IMR-90 (cell line): ENCODE results near the gene ELFN1. TPM values are rescaled to one million over a fixed set of nuclear protein-coding genes. Genes with fewer than 3 reads are reported as not detected.

Experiments used
- ATAC-seq: fragments of 200-7000 bp; cut with Tn5 transposase; 2 replicates; pipeline ENCODE4 v1.9.1; 2020; ENCODE audit warnings: low read depth, mild to moderate bottlenecking, moderate library complexity
- BruUV-seq: library from RNA; stranded (reverse); fragments of 400-500 nt; replicated peaks from 2 replicates; lab custom pipeline; 2021; lab: Mats Ljungman, UMichigan
- CTCF ChIA-PET: fragments of 300-600 bp; formaldehyde crosslinking; extraction: SDS; loops from one replicate; lab custom pipeline; 2021; ENCODE audit warnings: antibody characterized with exemption; lab: Yijun Ruan, JAX
- POLR2A ChIA-PET: fragments of 300-600 bp; sonication (Branson Sonifier 250); formaldehyde crosslinking; loops from one replicate; lab custom pipeline; 2022; ENCODE audit warnings: antibody characterized with exemption; ENCODE audit not compliant: unreplicated experiment; lab: Charles Lee
- DNase-seq: peaks from one replicate; pipeline ENCODE4 v3.0.0; 2013
- H2AFZ ChIP-seq: replicated peaks from 2 replicates; pipeline ENCODE3; 2013; ENCODE audit warnings: low read length, mild to moderate bottlenecking; ENCODE audit not compliant: poor library complexity
- H2AK5ac ChIP-seq: 2 replicates; pipeline ENCODE4 v1.6.1; 2013; ENCODE audit warnings: low read depth, low read length, inconsistent platforms
- H2AK9ac ChIP-seq: replicated peaks from 2 replicates; pipeline ENCODE3; 2013; ENCODE audit warnings: mild to moderate bottlenecking, low read depth, low read length, moderate library complexity; ENCODE audit not compliant: poor library complexity
- H2BK120ac ChIP-seq: 2 replicates; pipeline ENCODE4 v1.6.1; 2013; ENCODE audit warnings: low read depth, low read length, inconsistent platforms
- H2BK15ac ChIP-seq: 3 replicates; pipeline ENCODE4 v1.6.1; 2013; ENCODE audit warnings: low read depth, low read length, inconsistent platforms
- H2BK20ac ChIP-seq: 2 replicates; pipeline ENCODE4 v1.6.1; 2013; ENCODE audit warnings: low read depth, mild to moderate bottlenecking, inconsistent platforms, low read length, moderate library complexity
- H2BK5ac ChIP-seq: 2 replicates; pipeline ENCODE4 v1.6.1; 2013; ENCODE audit warnings: mild to moderate bottlenecking, low read depth, low read length, inconsistent platforms; ENCODE audit not compliant: poor library complexity, severe bottlenecking
- H3K14ac ChIP-seq: replicated peaks from 2 replicates; pipeline ENCODE4 v1.6.1; 2013; ENCODE audit warnings: low read depth, low read length, inconsistent platforms
- H3K18ac ChIP-seq: 2 replicates; pipeline ENCODE4 v1.6.1; 2013; ENCODE audit warnings: low read depth, low read length, control low read depth
- H3K23ac ChIP-seq: 2 replicates; pipeline ENCODE4 v1.6.1; 2013; ENCODE audit warnings: low read depth, low read length, inconsistent platforms
- H3K27ac ChIP-seq: 2 replicates; pipeline ENCODE4 v1.5.1; 2013; ENCODE audit warnings: mild to moderate bottlenecking, control low read depth, low read length; ENCODE audit not compliant: insufficient read depth
- H3K27me3 ChIP-seq: 2 replicates; pipeline ENCODE4 v1.6.1; 2013; ENCODE audit warnings: low read length; ENCODE audit not compliant: control insufficient read depth, insufficient read depth
- H3K36me3 ChIP-seq: 2 replicates; pipeline ENCODE4 v1.6.1; 2013; ENCODE audit warnings: low read length, mixed read lengths; ENCODE audit not compliant: control insufficient read depth, insufficient read depth
- H3K4ac ChIP-seq: 2 replicates; pipeline ENCODE4 v1.6.1; 2013; ENCODE audit warnings: low read depth, low read length, inconsistent platforms
- H3K4me1 ChIP-seq: 2 replicates; pipeline ENCODE4 v1.6.1; 2013; ENCODE audit warnings: low read length, mixed read lengths; ENCODE audit not compliant: control insufficient read depth, insufficient read depth
- H3K4me2 ChIP-seq: 2 replicates; pipeline ENCODE4 v1.6.1; 2013; ENCODE audit warnings: low read depth, mild to moderate bottlenecking, control low read depth, low read length, moderate library complexity
- H3K4me3 ChIP-seq: 2 replicates; pipeline ENCODE4 v1.5.1; 2013; ENCODE audit warnings: low read depth, mild to moderate bottlenecking, control low read depth, low read length, moderate library complexity; ENCODE audit not compliant: insufficient read depth
- H3K56ac ChIP-seq: 2 replicates; pipeline ENCODE4 v1.6.1; 2013; ENCODE audit warnings: low read length, inconsistent platforms; ENCODE audit not compliant: insufficient read depth; ENCODE audit errors: extremely low read depth
- H3K79me1 ChIP-seq, 2 experiments: 2 replicates each; pipeline ENCODE4 v1.6.1; 2013; ENCODE audit warnings: low read length in 2 of 2, inconsistent platforms in 1 of 2, low read depth in 1 of 2
- H3K9ac ChIP-seq: 2 replicates; pipeline ENCODE4 v1.6.1; 2013; ENCODE audit warnings: low read depth, low read length, control low read depth
- H3K9me1 ChIP-seq: 2 replicates; pipeline ENCODE4 v1.6.1; 2013; ENCODE audit warnings: low read length, inconsistent platforms; ENCODE audit not compliant: insufficient read depth
- H3K9me3 ChIP-seq: 2 replicates; pipeline ENCODE4 v1.6.1; 2013; ENCODE audit warnings: low read length; ENCODE audit not compliant: control insufficient read depth, insufficient read depth
- H4K20me1 ChIP-seq: 2 replicates; pipeline ENCODE4 v1.6.1; 2013; ENCODE audit warnings: low read length, inconsistent platforms; ENCODE audit not compliant: insufficient read depth
- H4K5ac ChIP-seq: 2 replicates; pipeline ENCODE4 v1.6.1; 2013; ENCODE audit warnings: mild to moderate bottlenecking, low read depth, low read length, control low read depth
- H4K8ac ChIP-seq, 2 experiments: 2 replicates each; pipeline ENCODE4 v1.6.1; 2013; ENCODE audit warnings: low read depth in 2 of 2, low read length in 2 of 2, control low read depth in 1 of 2, inconsistent platforms in 1 of 2
- H4K91ac ChIP-seq: 2 replicates; pipeline ENCODE4 v1.6.1; 2013; ENCODE audit warnings: low read depth, low read length, inconsistent platforms; ENCODE audit not compliant: insufficient read depth
- BHLHE40 ChIP-seq: fragments of 150-350 bp; IDR thresholded peaks from 2 replicates; pipeline ENCODE4 v1.6.1; 2016; ENCODE audit warnings: mild to moderate bottlenecking, low read depth, low read length
- CEBPB ChIP-seq: IDR thresholded peaks from 2 replicates; pipeline ENCODE4 v1.6.1; 2012; ENCODE audit warnings: low read depth, low read length, improper control_type of control experiment
- CHD1 ChIP-seq: IDR thresholded peaks from 2 replicates; pipeline ENCODE4 v1.6.1; 2012; ENCODE audit warnings: low read depth, low read length, improper control_type of control experiment
- CTCF ChIP-seq: conservative IDR thresholded peaks from 2 replicates; pipeline ENCODE4 v1.5.1; 2012; ENCODE audit warnings: mild to moderate bottlenecking, low read depth, low read length, improper control_type of control experiment
- FOS ChIP-seq: fragments of 150-350 bp; IDR thresholded peaks from 2 replicates; pipeline ENCODE4 v1.6.1; 2016; ENCODE audit warnings: low read depth, low read length
- MAFK ChIP-seq: IDR thresholded peaks from 2 replicates; pipeline ENCODE4 v1.6.1; 2012; ENCODE audit warnings: low read depth, low read length, improper control_type of control experiment
- MAZ ChIP-seq: IDR thresholded peaks from 2 replicates; pipeline ENCODE4 v1.6.1; 2012; ENCODE audit warnings: low read depth, mild to moderate bottlenecking, low read length, improper control_type of control experiment, moderate library complexity, borderline replicate concordance
- MXI1 ChIP-seq: IDR thresholded peaks from 2 replicates; pipeline ENCODE4 v1.6.1; 2012; ENCODE audit warnings: low read depth, mild to moderate bottlenecking, low read length, moderate library complexity, borderline replicate concordance
- NFE2L2 ChIP-seq: fragments of 150-350 bp; IDR thresholded peaks from 2 replicates; pipeline ENCODE4 v1.6.1; 2016; ENCODE audit warnings: low read depth, mild to moderate bottlenecking, low read length
- POLR2A ChIP-seq: IDR thresholded peaks from 2 replicates; pipeline ENCODE4 v1.6.1; 2012; ENCODE audit warnings: mild to moderate bottlenecking, low read depth, low read length
- RAD21 ChIP-seq: IDR thresholded peaks from 2 replicates; pipeline ENCODE4 v1.6.1; 2012; ENCODE audit warnings: low read length, improper control_type of control experiment
- RFX5 ChIP-seq: IDR thresholded peaks from 2 replicates; pipeline ENCODE4 v1.8.0; 2012; ENCODE audit warnings: low read depth, mild to moderate bottlenecking, low read length, moderate library complexity
- SMC3 ChIP-seq: fragments of 150-350 bp; IDR thresholded peaks from 2 replicates; pipeline ENCODE4 v1.6.1; 2016; ENCODE audit warnings: low read depth, mild to moderate bottlenecking, antibody characterized with exemption, low read length, moderate library complexity
- USF2 ChIP-seq: fragments of 150-350 bp; IDR thresholded peaks from 2 replicates; pipeline ENCODE4 v1.6.1; 2017; ENCODE audit warnings: mild to moderate bottlenecking, antibody characterized with exemption, low read length, low read depth
- WGBS, 2 experiments: methylation state at CpG; one replicate each; pipeline versions ENCODE4 v1.1.5 to v1.1.7; 2013; ENCODE audit warnings: missing lambda C conversion rate in 2 of 2; ENCODE audit not compliant: insufficient read length in 1 of 2; ENCODE audit errors: extremely low coverage in 2 of 2; 5-methylcytosine and 5-hydroxymethylcytosine counted together
- dilution Hi-C: fragments of 300-500 bp; cut with HindIII; formaldehyde crosslinking; loops from one replicate; pipeline ENCODE4 v1.14.3; 2018; ENCODE audit warnings: low sequenced_read_pairs; ENCODE audit not compliant: unreplicated experiment
- in situ Hi-C: fragments of 300-500 bp; cut with MboI; formaldehyde crosslinking; loops from 3 replicates; pipeline ENCODE4 v1.14.3; 2019; ENCODE audit warnings: low sequenced_read_pairs, inconsistent platforms, mixed read lengths
- intact Hi-C: fragments of 100-400 bp; cut with micrococcal nuclease; formaldehyde crosslinking; loops from 2 replicates; pipeline ENCODE4 v1.10.0; 2022
- polyA plus RNA-seq, 3 experiments: library from polyadenylated mRNA; depleted of rRNA; stranded (reverse); fragments of >200 nt; gene quantifications; 2 replicates each; pipeline ENCODE4 v1.2.3, GENCODE V29; 2012; ENCODE audit warnings: low replicate concordance in 1 of 3
- total RNA-seq: library from RNA; depleted of rRNA; stranded (reverse); fragments of >200 nt; gene quantifications from 2 replicates; pipeline ENCODE4 v1.2.3, GENCODE V29; 2012
- TF ChIP-seq, protein P1 (sequence below): fragments of 150-350 bp; IDR thresholded peaks from 2 replicates; pipeline ENCODE4 v1.6.1; 2016; ENCODE audit warnings: low read depth, mild to moderate bottlenecking, low read length, moderate library complexity, borderline replicate concordance

Gene ELFN1
- total and polyA plus RNA-seq, 2 of the 4 experiments (the other 2 are of a cell fraction) = 1.6 to 5.2 TPM

DNA sequence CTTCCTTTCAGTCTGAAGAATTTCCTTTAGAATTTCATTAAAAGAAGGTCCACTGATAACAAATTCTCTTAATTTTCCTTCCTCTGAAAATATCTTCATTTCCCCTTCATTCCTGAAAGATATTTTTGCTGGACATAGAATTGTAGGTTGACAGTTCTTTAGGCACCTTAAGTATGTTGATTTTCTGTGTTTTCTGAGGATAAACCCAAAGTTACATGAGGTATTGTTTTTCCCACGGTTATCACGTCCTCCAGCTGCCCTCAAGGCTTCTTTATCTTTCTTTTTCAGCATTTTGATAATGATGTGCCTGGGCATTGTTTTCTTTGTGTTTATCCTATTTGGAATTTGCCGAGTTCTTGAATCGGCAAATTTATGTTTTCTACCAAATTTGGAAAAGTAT, 105.3 kb downstream of the ELFN1 start:
- Histone ChIP-seq H2AK5ac (no peak overlapping the region), H2BK20ac (no peak overlapping the region), H3K4me1 (no peaks in the 10 kb centered on the region), H3K14ac (no peak overlapping the region), H3K27ac (no peak overlapping the region), H3K79me1 (no peaks in the 10 kb centered on the region), H4K91ac (no peak overlapping the region), H2AK9ac (no peak overlapping the region), H4K5ac (no peak overlapping the region), H2BK15ac (no peak overlapping the region), H3K18ac (no peak overlapping the region), H3K9me1 (no peaks in the 10 kb centered on the region), H2BK5ac (no peak overlapping the region), H3K23ac (no peak overlapping the region), H4K20me1 (no peaks in the 10 kb centered on the region), H3K9ac (no peak overlapping the region), H3K36me3 (no peaks in the 10 kb centered on the region), H3K27me3 (no peaks in the 10 kb centered on the region), H4K8ac (no peak overlapping the region), H3K4ac (no peak overlapping the region), H2BK120ac (no peak overlapping the region), H3K4me3 (no peak overlapping the region), H2AFZ (no peak overlapping the region), H3K56ac (no peak overlapping the region), H3K4me2 (no peak overlapping the region), H3K9me3 (peaks cover 2% of the 10 kb centered on the region; the same call in 1 of the 2 replicates)
- intact Hi-C loops (no loop called here), in situ Hi-C loops (no loop called here), dilution Hi-C loops (no loop called here)
- ATAC-seq (no peak), DNase-seq (no peak)
- ChIA-PET POLR2A (no interaction called here), CTCF (no interaction called here)
- no TSS peak for BruUV-seq
- WGBS, 2 experiments = no CpG with 5 or more reads among the region's 4 CpGs
- TF ChIP-seq CEBPB (no peak), NFE2L2 (no peak), POLR2A (no peak), MAFK (no peak), SMC3 (no peak), FOS (no peak), USF2 (no peak), CHD1 (no peak), CTCF (no peak), MXI1 (no peak), RAD21 (no peak), RFX5 (no peak), BHLHE40 (no peak), MAZ (no peak)
- TF ChIP-seq, protein P1, sequence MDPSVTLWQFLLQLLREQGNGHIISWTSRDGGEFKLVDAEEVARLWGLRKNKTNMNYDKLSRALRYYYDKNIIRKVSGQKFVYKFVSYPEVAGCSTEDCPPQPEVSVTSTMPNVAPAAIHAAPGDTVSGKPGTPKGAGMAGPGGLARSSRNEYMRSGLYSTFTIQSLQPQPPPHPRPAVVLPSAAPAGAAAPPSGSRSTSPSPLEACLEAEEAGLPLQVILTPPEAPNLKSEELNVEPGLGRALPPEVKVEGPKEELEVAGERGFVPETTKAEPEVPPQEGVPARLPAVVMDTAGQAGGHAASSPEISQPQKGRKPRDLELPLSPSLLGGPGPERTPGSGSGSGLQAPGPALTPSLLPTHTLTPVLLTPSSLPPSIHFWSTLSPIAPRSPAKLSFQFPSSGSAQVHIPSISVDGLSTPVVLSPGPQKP = no peak
